IMR-90 (cell line): ENCODE results near the gene SDCCAG8. TPM values are rescaled to one million over a fixed set of nuclear protein-coding genes. Genes with fewer than 3 reads are reported as not detected.
A peak's percentile ranks its signal among the peaks of the same experiment; 100 is the strongest.

Experiments used
- ATAC-seq: fragments of 200-7000 bp; cut with Tn5 transposase; 2 replicates; pipeline ENCODE4 v1.9.1; 2020; ENCODE audit warnings: low read depth, mild to moderate bottlenecking, moderate library complexity
- BruUV-seq: library from RNA; stranded (reverse); fragments of 400-500 nt; replicated peaks from 2 replicates; lab custom pipeline; 2021; lab: Mats Ljungman, UMichigan
- CTCF ChIA-PET: fragments of 300-600 bp; formaldehyde crosslinking; extraction: SDS; loops from one replicate; lab custom pipeline; 2021; ENCODE audit warnings: antibody characterized with exemption; lab: Yijun Ruan, JAX
- POLR2A ChIA-PET: fragments of 300-600 bp; sonication (Branson Sonifier 250); formaldehyde crosslinking; loops from one replicate; lab custom pipeline; 2022; ENCODE audit warnings: antibody characterized with exemption; ENCODE audit not compliant: unreplicated experiment; lab: Charles Lee
- DNase-seq: peaks from one replicate; pipeline ENCODE4 v3.0.0; 2013
- H2AFZ ChIP-seq: replicated peaks from 2 replicates; pipeline ENCODE3; 2013; ENCODE audit warnings: low read length, mild to moderate bottlenecking; ENCODE audit not compliant: poor library complexity
- H2AK5ac ChIP-seq: 2 replicates; pipeline ENCODE4 v1.6.1; 2013; ENCODE audit warnings: low read depth, low read length, inconsistent platforms
- H2AK9ac ChIP-seq: replicated peaks from 2 replicates; pipeline ENCODE3; 2013; ENCODE audit warnings: mild to moderate bottlenecking, low read depth, low read length, moderate library complexity; ENCODE audit not compliant: poor library complexity
- H2BK120ac ChIP-seq: 2 replicates; pipeline ENCODE4 v1.6.1; 2013; ENCODE audit warnings: low read depth, low read length, inconsistent platforms
- H2BK15ac ChIP-seq: 3 replicates; pipeline ENCODE4 v1.6.1; 2013; ENCODE audit warnings: low read depth, low read length, inconsistent platforms
- H2BK20ac ChIP-seq: 2 replicates; pipeline ENCODE4 v1.6.1; 2013; ENCODE audit warnings: low read depth, mild to moderate bottlenecking, inconsistent platforms, low read length, moderate library complexity
- H2BK5ac ChIP-seq: 2 replicates; pipeline ENCODE4 v1.6.1; 2013; ENCODE audit warnings: mild to moderate bottlenecking, low read depth, low read length, inconsistent platforms; ENCODE audit not compliant: poor library complexity, severe bottlenecking
- H3K14ac ChIP-seq: replicated peaks from 2 replicates; pipeline ENCODE4 v1.6.1; 2013; ENCODE audit warnings: low read depth, low read length, inconsistent platforms
- H3K18ac ChIP-seq: 2 replicates; pipeline ENCODE4 v1.6.1; 2013; ENCODE audit warnings: low read depth, low read length, control low read depth
- H3K23ac ChIP-seq: 2 replicates; pipeline ENCODE4 v1.6.1; 2013; ENCODE audit warnings: low read depth, low read length, inconsistent platforms
- H3K27ac ChIP-seq: 2 replicates; pipeline ENCODE4 v1.5.1; 2013; ENCODE audit warnings: mild to moderate bottlenecking, control low read depth, low read length; ENCODE audit not compliant: insufficient read depth
- H3K27me3 ChIP-seq: 2 replicates; pipeline ENCODE4 v1.6.1; 2013; ENCODE audit warnings: low read length; ENCODE audit not compliant: control insufficient read depth, insufficient read depth
- H3K36me3 ChIP-seq: 2 replicates; pipeline ENCODE4 v1.6.1; 2013; ENCODE audit warnings: low read length, mixed read lengths; ENCODE audit not compliant: control insufficient read depth, insufficient read depth
- H3K4ac ChIP-seq: 2 replicates; pipeline ENCODE4 v1.6.1; 2013; ENCODE audit warnings: low read depth, low read length, inconsistent platforms
- H3K4me1 ChIP-seq: 2 replicates; pipeline ENCODE4 v1.6.1; 2013; ENCODE audit warnings: low read length, mixed read lengths; ENCODE audit not compliant: control insufficient read depth, insufficient read depth
- H3K4me2 ChIP-seq: 2 replicates; pipeline ENCODE4 v1.6.1; 2013; ENCODE audit warnings: low read depth, mild to moderate bottlenecking, control low read depth, low read length, moderate library complexity
- H3K4me3 ChIP-seq: 2 replicates; pipeline ENCODE4 v1.5.1; 2013; ENCODE audit warnings: low read depth, mild to moderate bottlenecking, control low read depth, low read length, moderate library complexity; ENCODE audit not compliant: insufficient read depth
- H3K56ac ChIP-seq: 2 replicates; pipeline ENCODE4 v1.6.1; 2013; ENCODE audit warnings: low read length, inconsistent platforms; ENCODE audit not compliant: insufficient read depth; ENCODE audit errors: extremely low read depth
- H3K79me1 ChIP-seq, 2 experiments: 2 replicates each; pipeline ENCODE4 v1.6.1; 2013; ENCODE audit warnings: low read length in 2 of 2, inconsistent platforms in 1 of 2, low read depth in 1 of 2
- H3K9ac ChIP-seq: 2 replicates; pipeline ENCODE4 v1.6.1; 2013; ENCODE audit warnings: low read depth, low read length, control low read depth
- H3K9me1 ChIP-seq: 2 replicates; pipeline ENCODE4 v1.6.1; 2013; ENCODE audit warnings: low read length, inconsistent platforms; ENCODE audit not compliant: insufficient read depth
- H3K9me3 ChIP-seq: 2 replicates; pipeline ENCODE4 v1.6.1; 2013; ENCODE audit warnings: low read length; ENCODE audit not compliant: control insufficient read depth, insufficient read depth
- H4K20me1 ChIP-seq: 2 replicates; pipeline ENCODE4 v1.6.1; 2013; ENCODE audit warnings: low read length, inconsistent platforms; ENCODE audit not compliant: insufficient read depth
- H4K5ac ChIP-seq: 2 replicates; pipeline ENCODE4 v1.6.1; 2013; ENCODE audit warnings: mild to moderate bottlenecking, low read depth, low read length, control low read depth
- H4K8ac ChIP-seq, 2 experiments: 2 replicates each; pipeline ENCODE4 v1.6.1; 2013; ENCODE audit warnings: low read depth in 2 of 2, low read length in 2 of 2, control low read depth in 1 of 2, inconsistent platforms in 1 of 2
- H4K91ac ChIP-seq: 2 replicates; pipeline ENCODE4 v1.6.1; 2013; ENCODE audit warnings: low read depth, low read length, inconsistent platforms; ENCODE audit not compliant: insufficient read depth
- CTCF ChIP-seq: conservative IDR thresholded peaks from 2 replicates; pipeline ENCODE4 v1.5.1; 2012; ENCODE audit warnings: mild to moderate bottlenecking, low read depth, low read length, improper control_type of control experiment
- ELK1 ChIP-seq: fragments of 150-350 bp; IDR thresholded peaks from 2 replicates; pipeline ENCODE4 v1.6.1; 2016; ENCODE audit warnings: low read depth, mild to moderate bottlenecking, low read length, moderate library complexity, borderline replicate concordance
- MAZ ChIP-seq: IDR thresholded peaks from 2 replicates; pipeline ENCODE4 v1.6.1; 2012; ENCODE audit warnings: low read depth, mild to moderate bottlenecking, low read length, improper control_type of control experiment, moderate library complexity, borderline replicate concordance
- MXI1 ChIP-seq: IDR thresholded peaks from 2 replicates; pipeline ENCODE4 v1.6.1; 2012; ENCODE audit warnings: low read depth, mild to moderate bottlenecking, low read length, moderate library complexity, borderline replicate concordance
- NFE2L2 ChIP-seq: fragments of 150-350 bp; IDR thresholded peaks from 2 replicates; pipeline ENCODE4 v1.6.1; 2016; ENCODE audit warnings: low read depth, mild to moderate bottlenecking, low read length
- USF2 ChIP-seq: fragments of 150-350 bp; IDR thresholded peaks from 2 replicates; pipeline ENCODE4 v1.6.1; 2017; ENCODE audit warnings: mild to moderate bottlenecking, antibody characterized with exemption, low read length, low read depth
- dilution Hi-C: fragments of 300-500 bp; cut with HindIII; formaldehyde crosslinking; loops from one replicate; pipeline ENCODE4 v1.14.3; 2018; ENCODE audit warnings: low sequenced_read_pairs; ENCODE audit not compliant: unreplicated experiment
- in situ Hi-C: fragments of 300-500 bp; cut with MboI; formaldehyde crosslinking; loops from 3 replicates; pipeline ENCODE4 v1.14.3; 2019; ENCODE audit warnings: low sequenced_read_pairs, inconsistent platforms, mixed read lengths
- intact Hi-C: fragments of 100-400 bp; cut with micrococcal nuclease; formaldehyde crosslinking; loops from 2 replicates; pipeline ENCODE4 v1.10.0; 2022
- polyA plus RNA-seq, 3 experiments: library from polyadenylated mRNA; depleted of rRNA; stranded (reverse); fragments of >200 nt; gene quantifications; 2 replicates each; pipeline ENCODE4 v1.2.3, GENCODE V29; 2012; ENCODE audit warnings: low replicate concordance in 1 of 3
- total RNA-seq: library from RNA; depleted of rRNA; stranded (reverse); fragments of >200 nt; gene quantifications from 2 replicates; pipeline ENCODE4 v1.2.3, GENCODE V29; 2012

SDCCAG8 gene
- total and polyA plus RNA-seq, 2 of the 4 experiments (the other 2 are of a cell fraction) = 25.2 to 46.8 TPM

- H3K9ac ChIP-seq = peak overlapping the region; percentile 48; the same call in 1 of the 2 replicates
- H3K18ac ChIP-seq = peak overlapping the region; percentile 76; the same call in 1 of the 2 replicates
- H3K14ac ChIP-seq = peak overlapping the region; percentile 16; the same call in 1 of the 2 replicates
- ChIA-PET POLR2A (interaction anchor here (0.9 kb wide), 1 partner anchor 15 kb away, joined by 3 read pairs; no protein-coding TSS in a partner anchor), CTCF (interaction anchor here (0.7 kb wide), 1 partner anchor 669 kb away, joined by 3 read pairs; no protein-coding TSS in a partner anchor)
- no peak for TF ChIP-seq CTCF
- TF ChIP-seq NFE2L2 = no peak
- TF ChIP-seq ELK1 = no peak
- TF ChIP-seq MAZ = no peak
- TF ChIP-seq MXI1 = no peak
- TF ChIP-seq USF2 = no peak
- H3K4ac ChIP-seq = peak overlapping the region; percentile 50; the same call in 1 of the 2 replicates
- H3K4me3 ChIP-seq = no peak overlapping the region
- no peak overlapping the region; the same call in 1 of the 2 replicates for H2BK120ac ChIP-seq
- intact Hi-C loops = no loop called here
- DNase-seq (no peak), ATAC-seq (0 out of 2 replicates have a peak, but pooled peaks have one; percentile 4)
- H3K36me3 ChIP-seq = peaks cover 11% of the 10 kb centered on the region
- H3K27ac ChIP-seq = peak overlapping the region; percentile 35
- in situ Hi-C loops = no loop called here
- no peak overlapping the region for H2AFZ ChIP-seq
- H2BK5ac ChIP-seq = peak overlapping the region; percentile 87
- H3K4me1 ChIP-seq = peaks cover 17% of the 10 kb centered on the region
- H3K9me3 ChIP-seq = no peaks in the 10 kb centered on the region
- peaks cover 8% of the 10 kb centered on the region for H3K9me1 ChIP-seq
- no TSS peak for BruUV-seq
- peak overlapping the region in 1 of 2 experiments; percentile 41; a peak in 1 of 4 replicates for H4K8ac ChIP-seq
- dilution Hi-C loops = no loop called here
- H2BK15ac ChIP-seq = no peak overlapping the region
- no peak overlapping the region for H2AK5ac ChIP-seq
- H4K5ac ChIP-seq = no peak overlapping the region
- peak overlapping the region; percentile 38; the same call in 1 of the 2 replicates for H2BK20ac ChIP-seq
- peak overlapping the region; percentile 54; the same call in 1 of the 2 replicates for H3K23ac ChIP-seq
- H3K79me1 ChIP-seq = peaks cover 24 to 33% of the 10 kb centered on the region in 2 experiments
- H4K91ac ChIP-seq = 0 out of 2 replicates have a peak overlapping the region, but pooled peaks have one; percentile 24
- no peak overlapping the region for H2AK9ac ChIP-seq
- 0 out of 2 replicates have a peak overlapping the region, but pooled peaks have one; percentile 44 for H3K56ac ChIP-seq
- H3K4me2 ChIP-seq = peak overlapping the region; percentile 84; the same call in 1 of the 2 replicates
- no peaks in the 10 kb centered on the region for H3K27me3 ChIP-seq
- H4K20me1 ChIP-seq = no peaks in the 10 kb centered on the region
Measured at GRCh38 chr1:243272401-243272800, 16.6 kb downstream of the SDCCAG8 start.
